Mesothelial cell of epicardium (in vitro differentiated cells): ENCODE data around the gene CD93. TPM values are rescaled to one million over a fixed set of nuclear protein-coding genes. Genes with fewer than 3 reads are reported as not detected.

ENCODE experiments used
- DNase-seq, 2 experiments: peaks; one replicate each; pipeline ENCODE4 v3.0.0; 2021; ENCODE audit warnings: low spot score in 2 of 2; ENCODE audit not compliant: unreplicated experiment in 2 of 2
- H3K27ac Mint-ChIP-seq: 2 replicates; pipeline ENCODE4 v1.8.0; 2021; ENCODE audit warnings: mixed read lengths
- H3K27me3 Mint-ChIP-seq: 2 replicates; pipeline ENCODE4 v1.8.0; 2021; ENCODE audit warnings: low read depth, mixed read lengths
- H3K36me3 Mint-ChIP-seq: 2 replicates; pipeline ENCODE4 v1.8.0; 2021; ENCODE audit warnings: mixed read lengths
- H3K4me1 Mint-ChIP-seq: 2 replicates; pipeline ENCODE4 v1.8.0; 2021; ENCODE audit warnings: mixed read lengths
- H3K4me3 Mint-ChIP-seq: 2 replicates; pipeline ENCODE4 v1.8.0; 2021; ENCODE audit warnings: mild to moderate bottlenecking, moderate library complexity, mixed read lengths
- H3K9me3 Mint-ChIP-seq: 2 replicates; pipeline ENCODE4 v1.8.0; 2021; ENCODE audit warnings: mixed read lengths
- total RNA-seq: library from RNA; stranded (reverse); gene quantifications from 3 replicates; pipeline ENCODE4 v1.2.1, GENCODE V29; 2021
- TF ChIP-seq, protein P1 (sequence below): fragments of 200-600 bp; sonication (generic); IDR thresholded peaks from one replicate; pipeline ENCODE4 v1.5.0; 2021; ENCODE audit warnings: antibody characterized with exemption; ENCODE audit not compliant: unreplicated experiment

The CD93 gene
- total RNA-seq, 1 donor from 2014 or later = 0.07 TPM

- no peak overlapping the region for H3K4me3 Mint-ChIP-seq
- H3K27me3 Mint-ChIP-seq = peaks cover 13% of the 10 kb centered on the region
- H3K27ac Mint-ChIP-seq = no peak overlapping the region
- H3K9me3 Mint-ChIP-seq = no peaks in the 10 kb centered on the region
- no peaks in the 10 kb centered on the region for H3K36me3 Mint-ChIP-seq
- TF ChIP-seq, protein P1, sequence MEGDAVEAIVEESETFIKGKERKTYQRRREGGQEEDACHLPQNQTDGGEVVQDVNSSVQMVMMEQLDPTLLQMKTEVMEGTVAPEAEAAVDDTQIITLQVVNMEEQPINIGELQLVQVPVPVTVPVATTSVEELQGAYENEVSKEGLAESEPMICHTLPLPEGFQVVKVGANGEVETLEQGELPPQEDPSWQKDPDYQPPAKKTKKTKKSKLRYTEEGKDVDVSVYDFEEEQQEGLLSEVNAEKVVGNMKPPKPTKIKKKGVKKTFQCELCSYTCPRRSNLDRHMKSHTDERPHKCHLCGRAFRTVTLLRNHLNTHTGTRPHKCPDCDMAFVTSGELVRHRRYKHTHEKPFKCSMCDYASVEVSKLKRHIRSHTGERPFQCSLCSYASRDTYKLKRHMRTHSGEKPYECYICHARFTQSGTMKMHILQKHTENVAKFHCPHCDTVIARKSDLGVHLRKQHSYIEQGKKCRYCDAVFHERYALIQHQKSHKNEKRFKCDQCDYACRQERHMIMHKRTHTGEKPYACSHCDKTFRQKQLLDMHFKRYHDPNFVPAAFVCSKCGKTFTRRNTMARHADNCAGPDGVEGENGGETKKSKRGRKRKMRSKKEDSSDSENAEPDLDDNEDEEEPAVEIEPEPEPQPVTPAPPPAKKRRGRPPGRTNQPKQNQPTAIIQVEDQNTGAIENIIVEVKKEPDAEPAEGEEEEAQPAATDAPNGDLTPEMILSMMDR = no peak
- DNase-seq = no peak
- peaks cover 21% of the 10 kb centered on the region for H3K4me1 Mint-ChIP-seq
Observed at GRCh38 chr20:23096097-23096496, 10.0 kb upstream of the CD93 start.

DNA sequence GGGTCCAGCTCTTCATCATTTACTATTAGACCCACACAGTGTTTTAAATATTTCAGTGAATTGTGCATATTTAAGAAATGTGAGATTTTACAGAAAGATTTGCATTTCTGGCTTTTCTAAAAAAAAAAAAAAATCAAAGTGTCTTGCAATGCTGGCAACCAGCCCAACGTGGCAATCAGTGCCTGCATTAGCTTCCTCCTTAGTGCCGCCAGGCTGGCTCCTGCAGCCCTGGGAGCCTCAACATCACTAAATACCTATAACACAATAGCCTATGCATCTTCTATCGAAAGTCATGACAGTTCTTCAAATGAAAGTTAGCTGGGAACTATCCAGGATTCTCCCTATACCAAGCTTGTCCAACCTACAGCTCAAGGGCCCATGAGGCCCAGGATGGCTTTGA, 9.4 kb upstream of the CD93 start:
- no peaks in the 10 kb centered on the region for H3K9me3 Mint-ChIP-seq
- peaks cover 14% of the 10 kb centered on the region for H3K27me3 Mint-ChIP-seq
- no peaks in the 10 kb centered on the region for H3K36me3 Mint-ChIP-seq
- TF ChIP-seq, protein P1 = no peak
- DNase-seq = no peak
- no peak overlapping the region for H3K4me3 Mint-ChIP-seq
- H3K27ac Mint-ChIP-seq = no peak overlapping the region
- H3K4me1 Mint-ChIP-seq = peaks cover 17% of the 10 kb centered on the region

DNA sequence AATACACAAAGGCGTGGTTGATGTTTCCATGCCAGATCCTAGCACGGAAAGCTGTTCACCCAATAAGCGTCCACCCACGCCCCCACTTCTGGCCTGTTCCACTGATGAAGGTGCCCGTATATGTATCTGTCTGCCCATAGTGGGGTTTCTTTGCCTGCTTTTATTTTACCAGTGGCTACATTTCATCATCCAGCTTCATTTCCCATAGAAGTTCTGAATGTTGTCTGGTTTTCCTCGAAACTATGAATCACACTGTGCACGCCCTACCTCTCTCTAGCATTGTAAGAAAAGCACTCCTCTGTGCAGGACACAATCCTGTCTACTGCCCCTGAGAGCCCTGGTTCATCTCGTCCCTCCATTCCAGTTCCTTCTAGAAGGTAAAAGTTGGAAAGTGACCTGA, 8.8 kb upstream of the CD93 start:
- Mint-ChIP-seq H3K27me3 (peaks cover 18% of the 10 kb centered on the region), H3K4me1 (peaks cover 12% of the 10 kb centered on the region), H3K27ac (no peak overlapping the region), H3K36me3 (no peaks in the 10 kb centered on the region), H3K4me3 (no peak overlapping the region), H3K9me3 (no peaks in the 10 kb centered on the region)
- TF ChIP-seq, protein P1 = no peak
- no peak for DNase-seq

- Mint-ChIP-seq H3K9me3 (no peaks in the 10 kb centered on the region), H3K4me1 (peaks cover 7% of the 10 kb centered on the region), H3K36me3 (no peaks in the 10 kb centered on the region), H3K27me3 (peaks cover 18% of the 10 kb centered on the region), H3K4me3 (no peak overlapping the region), H3K27ac (no peak overlapping the region)
- TF ChIP-seq, protein P1 = no peak
- no peak for DNase-seq
Observed at GRCh38 chr20:23094213-23094896, 8.2 kb upstream of the CD93 start.

GRCh38 chr20:23093613-23094012, 7.5 kb upstream of the CD93 start:
- no peak for DNase-seq
- Mint-ChIP-seq H3K9me3 (no peaks in the 10 kb centered on the region), H3K36me3 (no peaks in the 10 kb centered on the region), H3K27me3 (peaks cover 18% of the 10 kb centered on the region), H3K27ac (no peak overlapping the region), H3K4me1 (peaks cover 5% of the 10 kb centered on the region), H3K4me3 (no peak overlapping the region)
- TF ChIP-seq, protein P1 = no peak
